ENCODE results near the gene TSPAN31.

DNA sequence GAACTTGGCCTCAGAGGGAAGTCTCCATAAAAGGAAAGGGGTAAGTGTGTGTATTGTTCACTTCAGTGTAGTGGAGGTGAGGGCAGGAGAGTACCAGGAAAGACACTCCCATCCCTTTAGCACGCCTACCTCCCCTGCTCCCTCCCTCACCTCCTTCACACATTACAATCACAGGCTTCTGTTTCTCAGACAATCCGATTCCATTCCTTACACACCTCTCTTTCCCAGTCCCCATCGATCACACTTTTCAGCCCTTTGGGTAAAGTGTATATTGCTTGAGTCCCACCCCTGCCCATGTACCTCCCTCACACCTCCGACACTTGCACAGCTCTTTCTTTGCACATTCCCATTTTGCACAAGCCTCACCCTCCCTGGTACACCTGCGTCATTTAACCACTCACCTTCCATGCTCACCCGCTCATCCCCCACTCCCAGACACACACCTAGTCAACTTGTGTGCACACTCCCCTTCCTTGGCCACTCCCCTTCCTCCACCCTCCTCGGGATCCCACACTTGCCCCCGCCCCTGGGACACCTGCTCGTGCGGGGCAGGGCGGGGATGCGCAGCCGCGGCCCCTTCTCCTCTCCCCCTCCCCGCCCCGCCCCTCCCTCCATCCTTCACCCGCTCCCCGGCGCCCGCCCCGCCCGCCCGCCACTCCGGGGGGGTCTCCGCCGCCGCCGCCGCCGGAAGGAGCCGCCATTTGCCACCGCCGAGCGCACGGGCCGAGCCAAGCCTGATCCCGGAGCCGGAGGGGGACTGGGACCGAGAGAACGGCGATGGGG is 9.8 kb downstream of the TSPAN31 start, which contains the start of gene MARCHF9:
- TF ChIP-seq, protein P1, sequence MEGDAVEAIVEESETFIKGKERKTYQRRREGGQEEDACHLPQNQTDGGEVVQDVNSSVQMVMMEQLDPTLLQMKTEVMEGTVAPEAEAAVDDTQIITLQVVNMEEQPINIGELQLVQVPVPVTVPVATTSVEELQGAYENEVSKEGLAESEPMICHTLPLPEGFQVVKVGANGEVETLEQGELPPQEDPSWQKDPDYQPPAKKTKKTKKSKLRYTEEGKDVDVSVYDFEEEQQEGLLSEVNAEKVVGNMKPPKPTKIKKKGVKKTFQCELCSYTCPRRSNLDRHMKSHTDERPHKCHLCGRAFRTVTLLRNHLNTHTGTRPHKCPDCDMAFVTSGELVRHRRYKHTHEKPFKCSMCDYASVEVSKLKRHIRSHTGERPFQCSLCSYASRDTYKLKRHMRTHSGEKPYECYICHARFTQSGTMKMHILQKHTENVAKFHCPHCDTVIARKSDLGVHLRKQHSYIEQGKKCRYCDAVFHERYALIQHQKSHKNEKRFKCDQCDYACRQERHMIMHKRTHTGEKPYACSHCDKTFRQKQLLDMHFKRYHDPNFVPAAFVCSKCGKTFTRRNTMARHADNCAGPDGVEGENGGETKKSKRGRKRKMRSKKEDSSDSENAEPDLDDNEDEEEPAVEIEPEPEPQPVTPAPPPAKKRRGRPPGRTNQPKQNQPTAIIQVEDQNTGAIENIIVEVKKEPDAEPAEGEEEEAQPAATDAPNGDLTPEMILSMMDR (IDR thresholded peaks at IDR 0.05; ENCODE audit: low read depth, low read length, poor library complexity, severe bottlenecking): no peak
- TF ChIP-seq EZH2phosphoT487 (IDR thresholded peaks at IDR 0.05; ENCODE audit: borderline replicate concordance, low read length): no peak

All from DOHH2 (cell line).